HEK293 (cell line): ENCODE results near the gene DST.

ENCODE experiments used
- CTCF ChIA-PET: fragments of 350-600 bp; formaldehyde crosslinking; extraction: SDS; loops from one replicate; lab custom pipeline; 2021; ENCODE audit warnings: antibody characterized with exemption; lab: Yijun Ruan, JAX
- POLR2A ChIA-PET: fragments of 300-600 bp; formaldehyde crosslinking; extraction: SDS; loops from one replicate; lab custom pipeline; 2020; ENCODE audit warnings: antibody characterized with exemption, inconsistent platforms; lab: Yijun Ruan, JAX
- H3K27ac ChIP-seq: fragments of 200-500 bp; sonication (Bioruptor generic); 2 replicates; pipeline ENCODE4 v1.5.1; 2014; ENCODE audit warnings: low read depth, low read length, control low read depth, inconsistent platforms; ENCODE audit errors: extremely low read depth
- H3K36me3 ChIP-seq, 2 experiments: fragments of 200-500 bp in 1 of 2; sonication (Bioruptor generic) in 1 of 2; 1 replicate in 1 of 2; 2 replicates in 1 of 2; pipeline ENCODE4 v1.5.1; 2014 to 2017; ENCODE audit warnings: inconsistent platforms in 2 of 2, low read length in 2 of 2; ENCODE audit not compliant: control insufficient read depth in 2 of 2, insufficient read depth in 1 of 2
- H3K4me1 ChIP-seq: fragments of 200-500 bp; sonication (Bioruptor generic); 2 replicates; pipeline ENCODE4 v1.5.1; 2014; ENCODE audit warnings: mild to moderate bottlenecking, low read length, inconsistent platforms; ENCODE audit not compliant: control insufficient read depth, insufficient read depth
- H3K4me3 ChIP-seq: 2 replicates; pipeline ENCODE4 v1.5.1; 2011; ENCODE audit warnings: low read depth, mild to moderate bottlenecking, control low read depth, low read length, moderate library complexity
- H3K9me3 ChIP-seq: fragments of 200-500 bp; sonication (Bioruptor generic); 2 replicates; pipeline ENCODE4 v1.5.1; 2014; ENCODE audit warnings: low read depth, low read length, inconsistent platforms; ENCODE audit not compliant: control insufficient read depth, insufficient read depth
- FEZF1 ChIP-seq: fragments of 450-650 bp; formaldehyde crosslinking; IDR thresholded peaks from 2 replicates; pipeline ENCODE4 v1.5.1; 2016; ENCODE audit warnings: missing biosample characterization, missing genetic modification characterization
- GLIS1 ChIP-seq: fragments of 450-650 bp; formaldehyde crosslinking; IDR thresholded peaks from 2 replicates; pipeline ENCODE4 v1.5.1; 2016; ENCODE audit warnings: missing biosample characterization, missing genetic modification characterization
- IKZF3 ChIP-seq: fragments of 450-650 bp; IDR thresholded peaks from 2 replicates; pipeline ENCODE4 v1.5.0; 2018; ENCODE audit warnings: missing biosample characterization, mild to moderate bottlenecking, missing genetic modification characterization, moderate library complexity
- KLF1 ChIP-seq: fragments of 450-650 bp; formaldehyde crosslinking; IDR thresholded peaks from 2 replicates; pipeline ENCODE4 v1.5.1; 2016; ENCODE audit warnings: missing biosample characterization, missing genetic modification characterization
- OSR2 ChIP-seq: fragments of 450-650 bp; formaldehyde crosslinking; IDR thresholded peaks from 2 replicates; pipeline ENCODE4 v1.5.1; 2016; ENCODE audit warnings: missing biosample characterization, missing genetic modification characterization
- OVOL3 ChIP-seq: fragments of 450-650 bp; formaldehyde crosslinking; IDR thresholded peaks from 2 replicates; pipeline ENCODE4 v1.5.1; 2016; ENCODE audit warnings: missing biosample characterization, missing genetic modification characterization
- SCRT2 ChIP-seq: fragments of 450-650 bp; formaldehyde crosslinking; IDR thresholded peaks from 2 replicates; pipeline ENCODE4 v1.5.1; 2016; ENCODE audit warnings: missing biosample characterization, missing genetic modification characterization
- SP7 ChIP-seq: fragments of 450-650 bp; formaldehyde crosslinking; IDR thresholded peaks from 2 replicates; pipeline ENCODE4 v1.5.1; 2016; ENCODE audit warnings: missing biosample characterization, missing genetic modification characterization
- TCF7L2 ChIP-seq: IDR thresholded peaks from 2 replicates; pipeline ENCODE4 v1.6.1; 2011; ENCODE audit warnings: low read depth, mild to moderate bottlenecking, inconsistent platforms, low read length, moderate library complexity, borderline replicate concordance
- TRIM28 ChIP-seq: IDR thresholded peaks from 2 replicates; pipeline ENCODE4 v1.6.1; 2011; ENCODE audit warnings: low read length, control low read depth, borderline replicate concordance
- ZBTB17 ChIP-seq: fragments of 450-650 bp; formaldehyde crosslinking; IDR thresholded peaks from 2 replicates; pipeline ENCODE4 v1.5.1; 2016; ENCODE audit warnings: missing biosample characterization, missing genetic modification characterization
- ZIC2 ChIP-seq: fragments of 450-650 bp; formaldehyde crosslinking; IDR thresholded peaks from 2 replicates; pipeline ENCODE4 v1.5.1; 2016; ENCODE audit warnings: missing biosample characterization, missing genetic modification characterization
- ZNF10 ChIP-seq: fragments of 450-650 bp; formaldehyde crosslinking; IDR thresholded peaks from 2 replicates; pipeline ENCODE4 v1.5.1; 2017; ENCODE audit warnings: missing biosample characterization, missing genetic modification characterization
- ZNF223 ChIP-seq: fragments of 450-650 bp; formaldehyde crosslinking; IDR thresholded peaks from 2 replicates; pipeline ENCODE4 v1.5.1; 2016; ENCODE audit warnings: missing biosample characterization, missing genetic modification characterization
- ZNF335 ChIP-seq: fragments of 450-650 bp; formaldehyde crosslinking; conservative IDR thresholded peaks from 2 replicates; pipeline ENCODE4 v1.5.1; 2016; ENCODE audit warnings: missing biosample characterization, missing genetic modification characterization
- ZNF501 ChIP-seq: fragments of 450-650 bp; formaldehyde crosslinking; IDR thresholded peaks from 2 replicates; pipeline ENCODE4 v1.5.1; 2016; ENCODE audit warnings: missing biosample characterization, missing genetic modification characterization
- ZNF585B ChIP-seq: fragments of 450-650 bp; formaldehyde crosslinking; IDR thresholded peaks from 2 replicates; pipeline ENCODE4 v1.5.1; 2016; ENCODE audit warnings: missing biosample characterization, missing genetic modification characterization
- ZNF596 ChIP-seq: fragments of 450-650 bp; IDR thresholded peaks from 2 replicates; pipeline ENCODE4 v1.5.0; 2018; ENCODE audit warnings: missing biosample characterization, mild to moderate bottlenecking, missing genetic modification characterization, moderate library complexity
- ZNF629 ChIP-seq: fragments of 450-650 bp; formaldehyde crosslinking; IDR thresholded peaks from 2 replicates; pipeline ENCODE4 v1.5.1; 2017; ENCODE audit warnings: missing biosample characterization, missing genetic modification characterization
- ZNF660 ChIP-seq: fragments of 450-650 bp; IDR thresholded peaks from 2 replicates; pipeline ENCODE4 v1.5.1; 2018; ENCODE audit warnings: missing biosample characterization, mild to moderate bottlenecking, missing genetic modification characterization
- ZNF664 ChIP-seq: fragments of 450-650 bp; formaldehyde crosslinking; IDR thresholded peaks from 2 replicates; pipeline ENCODE4 v1.5.1; 2016; ENCODE audit warnings: missing biosample characterization, missing genetic modification characterization
- ZNF837 ChIP-seq: fragments of 450-650 bp; formaldehyde crosslinking; IDR thresholded peaks from 2 replicates; pipeline ENCODE4 v1.5.1; 2016; ENCODE audit warnings: missing biosample characterization, missing genetic modification characterization
- ZXDB ChIP-seq: fragments of 450-650 bp; formaldehyde crosslinking; IDR thresholded peaks from 2 replicates; pipeline ENCODE4 v1.5.1; 2016; ENCODE audit warnings: missing biosample characterization, missing genetic modification characterization
- TF ChIP-seq, protein P1 (sequence below): fragments of 450-650 bp; formaldehyde crosslinking; IDR thresholded peaks from 2 replicates; pipeline ENCODE4 v1.5.1; 2016; ENCODE audit warnings: missing biosample characterization, missing genetic modification characterization
- TF ChIP-seq, protein P2 (sequence below): fragments of 450-650 bp; formaldehyde crosslinking; IDR thresholded peaks from 2 replicates; pipeline ENCODE4 v1.5.1; 2017; ENCODE audit warnings: missing biosample characterization, missing genetic modification characterization
- TF ChIP-seq, protein P3 (sequence below): fragments of 450-650 bp; formaldehyde crosslinking; IDR thresholded peaks from 2 replicates; pipeline ENCODE4 v1.5.1; 2017; ENCODE audit warnings: missing biosample characterization, missing genetic modification characterization
- TF ChIP-seq, protein P4 (sequence below): fragments of 450-650 bp; formaldehyde crosslinking; IDR thresholded peaks from 2 replicates; pipeline ENCODE4 v1.5.1; 2016; ENCODE audit warnings: missing biosample characterization, missing genetic modification characterization
- TF ChIP-seq, protein P5 (sequence below): fragments of 450-650 bp; formaldehyde crosslinking; IDR thresholded peaks from 2 replicates; pipeline ENCODE4 v1.5.1; 2016; ENCODE audit warnings: missing biosample characterization, missing genetic modification characterization
- TF ChIP-seq, protein P6 (sequence below): fragments of 450-650 bp; formaldehyde crosslinking; IDR thresholded peaks from 2 replicates; pipeline ENCODE4 v1.5.1; 2017; ENCODE audit warnings: missing biosample characterization, missing genetic modification characterization

The DST gene

DNA sequence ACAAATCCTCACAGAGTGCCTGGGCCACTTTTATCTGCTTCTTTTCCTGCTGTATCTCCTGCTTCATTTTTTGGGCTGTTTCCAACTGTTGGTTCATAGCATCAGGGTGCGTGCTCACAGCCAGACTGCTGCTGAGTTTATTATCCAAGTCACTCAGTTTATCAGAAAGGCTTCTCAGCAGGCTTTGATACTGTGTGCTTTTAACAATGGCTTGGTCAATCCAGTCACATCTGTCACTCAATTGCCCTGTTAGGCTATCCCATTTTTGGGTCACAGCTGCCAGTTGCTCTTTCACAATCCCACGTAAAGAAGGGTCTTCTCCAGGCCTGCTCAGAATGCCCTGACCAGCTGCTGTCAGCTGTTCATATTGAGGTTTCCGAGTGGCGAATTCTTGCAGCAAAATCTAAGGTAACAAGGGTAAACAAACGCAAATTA lies 87.2 kb downstream of the DST start:
- H3K36me3 ChIP-seq, result peaks cover 0 to 3% of the 10 kb centered on the region in 2 experiments; a peak in 2 of 3 replicates
- ChIA-PET POLR2A (no interaction called here), CTCF (no interaction called here)
- no peak overlapping the region for H3K27ac ChIP-seq
- H3K4me3 ChIP-seq, result no peak overlapping the region
- no peaks in the 10 kb centered on the region for H3K9me3 ChIP-seq
- peaks cover 55% of the 10 kb centered on the region for H3K4me1 ChIP-seq
- TF ChIP-seq ZNF596 (tag by site-specific recombination) (peak; percentile 72), TCF7L2 (peak; percentile 63; the same call in 1 of the 2 replicates), ZNF629 (tag by site-specific recombination) (peak; percentile 83), ZXDB (tag by site-specific recombination) (peak; percentile 84), SCRT2 (tag by site-specific recombination) (peak; percentile 68), KLF1 (tag by site-specific recombination) (no peak), TRIM28 (peak; percentile 94), ZNF223 (tag by site-specific recombination) (peak; percentile 86; the same call in 1 of the 2 replicates), ZBTB17 (tag by site-specific recombination) (peak; percentile 97), GLIS1 (no peak), ZNF585B (tag by site-specific recombination) (no peak), ZNF660 (tag by site-specific recombination) (0 out of 2 replicates have a peak, but pooled peaks have one; percentile 65), ZNF501 (tag by site-specific recombination) (0 out of 2 replicates have a peak, but pooled peaks have one; percentile 24), SP7 (tag by site-specific recombination) (0 out of 2 replicates have a peak, but pooled peaks have one; percentile 26), FEZF1 (tag by site-specific recombination) (peak; percentile 98), IKZF3 (tag by site-specific recombination) (peak; percentile 91), ZNF664 (tag by site-specific recombination) (0 out of 2 replicates have a peak, but pooled peaks have one; percentile 9), ZIC2 (tag by site-specific recombination) (peak; percentile 98), ZNF10 (tag by site-specific recombination) (peak; percentile 90), OSR2 (tag by site-specific recombination) (peak; percentile 89), ZNF837 (0 out of 2 replicates have a peak, but pooled peaks have one; percentile 29), OVOL3 (tag by site-specific recombination) (peak; percentile 48; the same call in 1 of the 2 replicates), ZNF335 (tag by site-specific recombination) (peak; percentile 55)
- TF ChIP-seq, protein P1, sequence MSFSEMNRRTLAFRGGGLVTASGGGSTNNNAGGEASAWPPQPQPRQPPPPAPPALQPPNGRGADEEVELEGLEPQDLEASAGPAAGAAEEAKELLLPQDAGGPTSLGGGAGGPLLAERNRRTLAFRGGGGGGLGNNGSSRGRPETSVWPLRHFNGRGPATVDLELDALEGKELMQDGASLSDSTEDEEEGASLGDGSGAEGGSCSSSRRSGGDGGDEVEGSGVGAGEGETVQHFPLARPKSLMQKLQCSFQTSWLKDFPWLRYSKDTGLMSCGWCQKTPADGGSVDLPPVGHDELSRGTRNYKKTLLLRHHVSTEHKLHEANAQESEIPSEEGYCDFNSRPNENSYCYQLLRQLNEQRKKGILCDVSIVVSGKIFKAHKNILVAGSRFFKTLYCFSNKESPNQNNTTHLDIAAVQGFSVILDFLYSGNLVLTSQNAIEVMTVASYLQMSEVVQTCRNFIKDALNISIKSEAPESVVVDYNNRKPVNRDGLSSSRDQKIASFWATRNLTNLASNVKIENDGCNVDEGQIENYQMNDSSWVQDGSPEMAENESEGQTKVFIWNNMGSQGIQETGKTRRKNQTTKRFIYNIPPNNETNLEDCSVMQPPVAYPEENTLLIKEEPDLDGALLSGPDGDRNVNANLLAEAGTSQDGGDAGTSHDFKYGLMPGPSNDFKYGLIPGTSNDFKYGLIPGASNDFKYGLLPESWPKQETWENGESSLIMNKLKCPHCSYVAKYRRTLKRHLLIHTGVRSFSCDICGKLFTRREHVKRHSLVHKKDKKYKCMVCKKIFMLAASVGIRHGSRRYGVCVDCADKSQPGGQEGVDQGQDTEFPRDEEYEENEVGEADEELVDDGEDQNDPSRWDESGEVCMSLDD (tag by site-specific recombination), result no peak
- TF ChIP-seq, protein P2, sequence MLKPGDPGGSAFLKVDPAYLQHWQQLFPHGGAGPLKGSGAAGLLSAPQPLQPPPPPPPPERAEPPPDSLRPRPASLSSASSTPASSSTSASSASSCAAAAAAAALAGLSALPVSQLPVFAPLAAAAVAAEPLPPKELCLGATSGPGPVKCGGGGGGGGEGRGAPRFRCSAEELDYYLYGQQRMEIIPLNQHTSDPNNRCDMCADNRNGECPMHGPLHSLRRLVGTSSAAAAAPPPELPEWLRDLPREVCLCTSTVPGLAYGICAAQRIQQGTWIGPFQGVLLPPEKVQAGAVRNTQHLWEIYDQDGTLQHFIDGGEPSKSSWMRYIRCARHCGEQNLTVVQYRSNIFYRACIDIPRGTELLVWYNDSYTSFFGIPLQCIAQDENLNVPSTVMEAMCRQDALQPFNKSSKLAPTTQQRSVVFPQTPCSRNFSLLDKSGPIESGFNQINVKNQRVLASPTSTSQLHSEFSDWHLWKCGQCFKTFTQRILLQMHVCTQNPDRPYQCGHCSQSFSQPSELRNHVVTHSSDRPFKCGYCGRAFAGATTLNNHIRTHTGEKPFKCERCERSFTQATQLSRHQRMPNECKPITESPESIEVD, result peak; percentile 75
- TF ChIP-seq, protein P3, sequence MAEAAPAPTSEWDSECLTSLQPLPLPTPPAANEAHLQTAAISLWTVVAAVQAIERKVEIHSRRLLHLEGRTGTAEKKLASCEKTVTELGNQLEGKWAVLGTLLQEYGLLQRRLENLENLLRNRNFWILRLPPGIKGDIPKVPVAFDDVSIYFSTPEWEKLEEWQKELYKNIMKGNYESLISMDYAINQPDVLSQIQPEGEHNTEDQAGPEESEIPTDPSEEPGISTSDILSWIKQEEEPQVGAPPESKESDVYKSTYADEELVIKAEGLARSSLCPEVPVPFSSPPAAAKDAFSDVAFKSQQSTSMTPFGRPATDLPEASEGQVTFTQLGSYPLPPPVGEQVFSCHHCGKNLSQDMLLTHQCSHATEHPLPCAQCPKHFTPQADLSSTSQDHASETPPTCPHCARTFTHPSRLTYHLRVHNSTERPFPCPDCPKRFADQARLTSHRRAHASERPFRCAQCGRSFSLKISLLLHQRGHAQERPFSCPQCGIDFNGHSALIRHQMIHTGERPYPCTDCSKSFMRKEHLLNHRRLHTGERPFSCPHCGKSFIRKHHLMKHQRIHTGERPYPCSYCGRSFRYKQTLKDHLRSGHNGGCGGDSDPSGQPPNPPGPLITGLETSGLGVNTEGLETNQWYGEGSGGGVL (tag by site-specific recombination), result no peak
- TF ChIP-seq, protein P4, sequence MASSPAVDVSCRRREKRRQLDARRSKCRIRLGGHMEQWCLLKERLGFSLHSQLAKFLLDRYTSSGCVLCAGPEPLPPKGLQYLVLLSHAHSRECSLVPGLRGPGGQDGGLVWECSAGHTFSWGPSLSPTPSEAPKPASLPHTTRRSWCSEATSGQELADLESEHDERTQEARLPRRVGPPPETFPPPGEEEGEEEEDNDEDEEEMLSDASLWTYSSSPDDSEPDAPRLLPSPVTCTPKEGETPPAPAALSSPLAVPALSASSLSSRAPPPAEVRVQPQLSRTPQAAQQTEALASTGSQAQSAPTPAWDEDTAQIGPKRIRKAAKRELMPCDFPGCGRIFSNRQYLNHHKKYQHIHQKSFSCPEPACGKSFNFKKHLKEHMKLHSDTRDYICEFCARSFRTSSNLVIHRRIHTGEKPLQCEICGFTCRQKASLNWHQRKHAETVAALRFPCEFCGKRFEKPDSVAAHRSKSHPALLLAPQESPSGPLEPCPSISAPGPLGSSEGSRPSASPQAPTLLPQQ (tag by site-specific recombination), result peak; percentile 65
- TF ChIP-seq, protein P5, sequence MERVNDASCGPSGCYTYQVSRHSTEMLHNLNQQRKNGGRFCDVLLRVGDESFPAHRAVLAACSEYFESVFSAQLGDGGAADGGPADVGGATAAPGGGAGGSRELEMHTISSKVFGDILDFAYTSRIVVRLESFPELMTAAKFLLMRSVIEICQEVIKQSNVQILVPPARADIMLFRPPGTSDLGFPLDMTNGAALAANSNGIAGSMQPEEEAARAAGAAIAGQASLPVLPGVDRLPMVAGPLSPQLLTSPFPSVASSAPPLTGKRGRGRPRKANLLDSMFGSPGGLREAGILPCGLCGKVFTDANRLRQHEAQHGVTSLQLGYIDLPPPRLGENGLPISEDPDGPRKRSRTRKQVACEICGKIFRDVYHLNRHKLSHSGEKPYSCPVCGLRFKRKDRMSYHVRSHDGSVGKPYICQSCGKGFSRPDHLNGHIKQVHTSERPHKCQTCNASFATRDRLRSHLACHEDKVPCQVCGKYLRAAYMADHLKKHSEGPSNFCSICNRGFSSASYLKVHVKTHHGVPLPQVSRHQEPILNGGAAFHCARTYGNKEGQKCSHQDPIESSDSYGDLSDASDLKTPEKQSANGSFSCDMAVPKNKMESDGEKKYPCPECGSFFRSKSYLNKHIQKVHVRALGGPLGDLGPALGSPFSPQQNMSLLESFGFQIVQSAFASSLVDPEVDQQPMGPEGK (tag by site-specific recombination), result peak; percentile 27; the same call in 1 of the 2 replicates
- TF ChIP-seq, protein P6, sequence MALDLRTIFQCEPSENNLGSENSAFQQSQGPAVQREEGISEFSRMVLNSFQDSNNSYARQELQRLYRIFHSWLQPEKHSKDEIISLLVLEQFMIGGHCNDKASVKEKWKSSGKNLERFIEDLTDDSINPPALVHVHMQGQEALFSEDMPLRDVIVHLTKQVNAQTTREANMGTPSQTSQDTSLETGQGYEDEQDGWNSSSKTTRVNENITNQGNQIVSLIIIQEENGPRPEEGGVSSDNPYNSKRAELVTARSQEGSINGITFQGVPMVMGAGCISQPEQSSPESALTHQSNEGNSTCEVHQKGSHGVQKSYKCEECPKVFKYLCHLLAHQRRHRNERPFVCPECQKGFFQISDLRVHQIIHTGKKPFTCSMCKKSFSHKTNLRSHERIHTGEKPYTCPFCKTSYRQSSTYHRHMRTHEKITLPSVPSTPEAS (tag by site-specific recombination), result peak; percentile 20; the same call in 1 of the 2 replicates
